K562 (cell line): ENCODE data around the gene SH3BP5. TPM values are rescaled to one million over a fixed set of nuclear protein-coding genes. Genes with fewer than 3 reads are reported as not detected.

Experiments used
- AFF1 ChIP-seq, 2 experiments: fragments of 450-650 bp; IDR thresholded peaks; 2 replicates each; pipeline ENCODE4 v1.6.1; 2018; ENCODE audit warnings: mild to moderate bottlenecking in 2 of 2, low read depth in 1 of 2; ENCODE audit not compliant: partially characterized antibody in 2 of 2
- BRD9 ChIP-seq: fragments of 450-650 bp; IDR thresholded peaks from 2 replicates; pipeline ENCODE4 v1.6.1; 2018; ENCODE audit warnings: low read depth; ENCODE audit not compliant: partially characterized antibody
- ETV6 ChIP-seq, 3 experiments: fragments of 150-350 bp in 1 of 3; sonication (generic) in 1 of 3; formaldehyde crosslinking in 1 of 3; IDR thresholded peaks; 2 replicates each; pipeline versions ENCODE4 v1.6.1 to v1.8.0; 2014 to 2022; ENCODE audit warnings: borderline replicate concordance in 2 of 3, low read depth in 2 of 3, antibody characterized with exemption in 1 of 3, low read length in 1 of 3, mild to moderate bottlenecking in 1 of 3, missing genetic modification reagents in 1 of 3
- NFATC3 ChIP-seq: fragments of 450-650 bp; IDR thresholded peaks from 2 replicates; pipeline ENCODE4 v1.6.1; 2017; ENCODE audit warnings: mild to moderate bottlenecking
- RBM15 ChIP-seq: fragments of 200-400 bp; formaldehyde crosslinking; IDR thresholded peaks from 2 replicates; pipeline ENCODE4 v1.6.1; 2018; ENCODE audit warnings: mild to moderate bottlenecking, low read length, moderate library complexity; ENCODE audit not compliant: insufficient read depth
- SRSF9 ChIP-seq: fragments of 200-400 bp; formaldehyde crosslinking; IDR thresholded peaks from 2 replicates; pipeline ENCODE4 v1.6.1; 2017; ENCODE audit warnings: low read depth, low read length, borderline replicate concordance
- ZNF347 ChIP-seq: fragments of 450-650 bp; formaldehyde crosslinking; IDR thresholded peaks from 2 replicates; pipeline ENCODE4 v1.4.0; 2020; ENCODE audit warnings: low read depth, mild to moderate bottlenecking, moderate library complexity
- polyA plus RNA-seq, 8 experiments: library from polyadenylated mRNA; depleted of rRNA in 4 of 8; stranded (reverse) in 5 of 8; unstranded in 3 of 8; fragments of >200 nt; fragmentation: Nextera tagmentation in 2 of 8; fragmentation: Illumina TruSeq in 1 of 8; extraction: Ambion mirVana in 2 of 8; extraction: Trizol in 1 of 8; gene quantifications; 2 replicates each; pipeline versions ENCODE4 v1.2.1 to v1.2.3, GENCODE V29; 2011 to 2014; ENCODE audit warnings: inconsistent platforms in 1 of 8, missing spikeins in 1 of 8
- total RNA-seq, 7 experiments: library from RNA; depleted of rRNA in 6 of 7; stranded (reverse); fragments of >200 nt in 6 of 7; fragmentation: Illumina TruSeq in 2 of 7; extraction: Trizol in 2 of 7; gene quantifications; 2 replicates each; pipeline versions ENCODE4 v1.2.1 to v1.2.3, GENCODE V29; 2011 to 2021; ENCODE audit warnings: low replicate concordance in 1 of 7
- TF ChIP-seq, protein P1 (sequence below), 2 experiments: fragments of 250-450 bp in 1 of 2; fragments of 450-650 bp in 1 of 2; sonication (Bioruptor Pico) in 1 of 2; IDR thresholded peaks; 2 replicates each; pipeline versions ENCODE4 v1.6.1 to v1.8.0; 2016 to 2021; ENCODE audit warnings: mild to moderate bottlenecking in 2 of 2, moderate library complexity in 2 of 2, missing compliant biosample characterization in 1 of 2, missing genetic modification characterization in 1 of 2
- TF ChIP-seq, protein P2 (sequence below): fragments of 250-450 bp; sonication (Bioruptor Pico); IDR thresholded peaks from 2 replicates; pipeline ENCODE4 v1.6.1; 2021; ENCODE audit warnings: mild to moderate bottlenecking
- TF ChIP-seq, protein P3 (sequence below), 2 experiments: IDR thresholded peaks in 1 of 2; conservative IDR thresholded peaks in 1 of 2; 2 replicates each; pipeline ENCODE4 v1.6.1; 2016; ENCODE audit warnings: low read depth in 2 of 2, mild to moderate bottlenecking in 1 of 2, missing compliant biosample characterization in 1 of 2, missing genetic modification characterization in 1 of 2, moderate library complexity in 1 of 2

SH3BP5 gene
- total and polyA plus RNA-seq, 9 of the 15 experiments (the other 6 are each of a cell fraction or from before 2014, with no cell fraction given): 2.9 to 29.0 (median 14.9) TPM

- TF ChIP-seq BRD9 (no peak), NFATC3 (no peak), RBM15 (no peak), AFF1 (IDR thresholded peaks at IDR 0.05; ENCODE audit: low read depth in 1 of 2, partially characterized antibody in 2 of 2) (peak in 1 of 2 experiments; percentile 7), SRSF9 (no peak), ZNF347 (no peak), ETV6 (IDR thresholded peaks at IDR 0.05; ENCODE audit: borderline replicate concordance in 1 of 2, low read depth in 2 of 2, low read length in 1 of 2) (no peak), ETV6 (CRISPR knock-in tag; IDR thresholded peaks at IDR 0.05; ENCODE audit: borderline replicate concordance) (peak; percentile 78; the same call in 1 of the 2 replicates)
- TF ChIP-seq, protein P1, sequence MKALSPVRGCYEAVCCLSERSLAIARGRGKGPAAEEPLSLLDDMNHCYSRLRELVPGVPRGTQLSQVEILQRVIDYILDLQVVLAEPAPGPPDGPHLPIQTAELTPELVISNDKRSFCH (CRISPR knock-in tag; IDR thresholded peaks at IDR 0.05): no peak
- TF ChIP-seq, protein P1 (tag; IDR thresholded peaks at IDR 0.05): peak; percentile 41; the same call in 1 of the 2 replicates
- TF ChIP-seq, protein P2, sequence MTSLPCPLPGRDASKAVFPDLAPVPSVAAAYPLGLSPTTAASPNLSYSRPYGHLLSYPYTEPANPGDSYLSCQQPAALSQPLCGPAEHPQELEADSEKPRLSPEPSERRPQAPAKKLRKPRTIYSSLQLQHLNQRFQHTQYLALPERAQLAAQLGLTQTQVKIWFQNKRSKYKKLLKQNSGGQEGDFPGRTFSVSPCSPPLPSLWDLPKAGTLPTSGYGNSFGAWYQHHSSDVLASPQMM (CRISPR knock-in tag): no peak
- TF ChIP-seq, protein P3, sequence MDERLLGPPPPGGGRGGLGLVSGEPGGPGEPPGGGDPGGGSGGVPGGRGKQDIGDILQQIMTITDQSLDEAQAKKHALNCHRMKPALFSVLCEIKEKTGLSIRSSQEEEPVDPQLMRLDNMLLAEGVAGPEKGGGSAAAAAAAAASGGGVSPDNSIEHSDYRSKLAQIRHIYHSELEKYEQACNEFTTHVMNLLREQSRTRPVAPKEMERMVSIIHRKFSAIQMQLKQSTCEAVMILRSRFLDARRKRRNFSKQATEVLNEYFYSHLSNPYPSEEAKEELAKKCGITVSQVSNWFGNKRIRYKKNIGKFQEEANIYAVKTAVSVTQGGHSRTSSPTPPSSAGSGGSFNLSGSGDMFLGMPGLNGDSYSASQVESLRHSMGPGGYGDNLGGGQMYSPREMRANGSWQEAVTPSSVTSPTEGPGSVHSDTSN (CRISPR knock-in tag; IDR thresholded peaks at IDR 0.05; ENCODE audit: low read depth): no peak
- TF ChIP-seq, protein P3 (tag; conservative IDR thresholded peaks at IDR 0.05; ENCODE audit: low read depth): no peak
Observed at GRCh38 chr3:15205934-15206661, 126.3 kb downstream of the SH3BP5 start, which contains the start of gene CAPN7 (continued).
